GM12878 (cell line): ENCODE data around the gene SLX4IP. TPM values are rescaled to one million over a fixed set of nuclear protein-coding genes. Genes with fewer than 3 reads are reported as not detected.

Experiments
- ATAC-seq: fragments of 200-7000 bp; cut with Tn5 transposase; 3 replicates; pipeline ENCODE4 v1.9.1; 2020; ENCODE audit warnings: mild to moderate bottlenecking, moderate library complexity
- BruUV-seq: library from RNA; stranded (reverse); fragments of 400-500 nt; replicated peaks from 2 replicates; lab custom pipeline; 2021; lab: Mats Ljungman, UMichigan
- CTCF ChIA-PET: fragments of 300-600 bp; sonication (Branson Sonifier 250); formaldehyde crosslinking; extraction: SDS; loops from one replicate; lab custom pipeline; 2021; ENCODE audit warnings: inconsistent platforms; lab: Yijun Ruan, JAX
- POLR2A ChIA-PET: fragments of 350-600 bp; formaldehyde crosslinking; extraction: SDS; loops from one replicate; lab custom pipeline; 2021; ENCODE audit warnings: inconsistent platforms; lab: Charles Lee
- RAD21 ChIA-PET: fragments of 300-600 bp; sonication (Branson Sonifier 250); formaldehyde crosslinking; loops from one replicate; lab custom pipeline; 2023; ENCODE audit warnings: antibody characterized with exemption; ENCODE audit not compliant: unreplicated experiment; lab: Charles Lee
- SMC1A ChIA-PET: fragments of 300-600 bp; sonication (Branson Sonifier 250); formaldehyde crosslinking; loops from one replicate; lab custom pipeline; 2023; ENCODE audit not compliant: unreplicated experiment, uncharacterized antibody; lab: Charles Lee
- DNase-seq: peaks from one replicate; pipeline ENCODE4 v3.0.0-alpha.2; 2011; ENCODE audit warnings: low read depth, low spot score
- FAIRE-seq: peaks from 3 replicates; lab custom pipeline; 2011; peaks lifted over from hg19 to GRCh38; lab: Jason Lieb, UNC
- H2AFZ ChIP-seq: 2 replicates; pipeline ENCODE4 v1.6.0; 2011; ENCODE audit warnings: low read depth, low read length, control low read depth; ENCODE audit not compliant: control insufficient read depth
- H3K27ac ChIP-seq: 2 replicates; pipeline ENCODE4 v1.5.1; 2011; ENCODE audit warnings: control low read depth; ENCODE audit not compliant: control insufficient read depth, insufficient read depth
- H3K27me3 ChIP-seq, 2 experiments: replicated peaks in 1 of 2; 2 replicates each; pipeline versions ENCODE4 v1.6.0 to v1.6.1; 2011; ENCODE audit warnings: low read length in 1 of 2; ENCODE audit not compliant: control insufficient read depth in 2 of 2, insufficient read depth in 2 of 2
- H3K36me3 ChIP-seq, 2 experiments: 2 replicates each; pipeline ENCODE4 v1.5.1; 2011; ENCODE audit warnings: low read length in 1 of 2; ENCODE audit not compliant: control insufficient read depth in 2 of 2, insufficient read depth in 2 of 2
- H3K4me1 ChIP-seq: 2 replicates; pipeline ENCODE4 v1.6.1; 2011; ENCODE audit warnings: mild to moderate bottlenecking, low read length, moderate library complexity, mixed read lengths; ENCODE audit not compliant: control insufficient read depth, insufficient read depth
- H3K4me2 ChIP-seq: 2 replicates; pipeline ENCODE4 v1.6.0; 2011; ENCODE audit warnings: control low read depth; ENCODE audit not compliant: control insufficient read depth, insufficient read depth
- H3K4me3 ChIP-seq: fragments of 200-600 bp; sonication (generic); 2 replicates; pipeline ENCODE4 v1.5.1; 2016
- H3K79me2 ChIP-seq: 2 replicates; pipeline ENCODE4 v1.6.0; 2011; ENCODE audit warnings: low read length; ENCODE audit not compliant: control insufficient read depth, insufficient read depth
- H3K9ac ChIP-seq: 2 replicates; pipeline ENCODE4 v1.8.0; 2011; ENCODE audit warnings: low read length, control low read depth, mixed read lengths; ENCODE audit not compliant: control insufficient read depth, insufficient read depth
- H3K9me3 ChIP-seq: replicated peaks from 3 replicates; pipeline ENCODE4 v1.5.1; 2011; ENCODE audit warnings: mild to moderate bottlenecking, low read length; ENCODE audit not compliant: control insufficient read depth, insufficient read depth
- H4K20me1 ChIP-seq: 2 replicates; pipeline ENCODE4 v1.6.0; 2011; ENCODE audit not compliant: control insufficient read depth, insufficient read depth
- ATF7 ChIP-seq: fragments of 450-650 bp; IDR thresholded peaks from 2 replicates; pipeline ENCODE4 v1.6.1; 2016; ENCODE audit warnings: low read depth, mild to moderate bottlenecking
- E4F1 ChIP-seq: fragments of 450-650 bp; IDR thresholded peaks from 2 replicates; pipeline ENCODE4 v1.6.1; 2018; ENCODE audit warnings: borderline replicate concordance, mild to moderate bottlenecking; ENCODE audit not compliant: partially characterized antibody
- IRF5 ChIP-seq: fragments of 450-650 bp; IDR thresholded peaks from 2 replicates; pipeline ENCODE4 v1.6.1; 2017; ENCODE audit warnings: borderline replicate concordance
- MEF2A ChIP-seq: IDR thresholded peaks from 2 replicates; pipeline ENCODE4 v1.6.1; 2011; ENCODE audit warnings: low read depth, mild to moderate bottlenecking, low read length, moderate library complexity; ENCODE audit not compliant: insufficient read depth
- POLR2AphosphoS2 ChIP-seq: IDR thresholded peaks from 2 replicates; pipeline ENCODE4 v1.6.1; 2011; ENCODE audit warnings: low read depth, mild to moderate bottlenecking, low read length, improper control_type of control experiment, moderate library complexity
- SP1 ChIP-seq: IDR thresholded peaks from one replicate; pipeline ENCODE4 v1.6.1; 2011; ENCODE audit warnings: low read depth, low read length
- STAT3 ChIP-seq: IDR thresholded peaks from 2 replicates; pipeline ENCODE4 v1.6.1; 2011; ENCODE audit warnings: low read depth, low read length, improper control_type of control experiment
- WGBS: methylation state at CpG from one replicate; pipeline ENCODE4 v1.1.6; 2016; ENCODE audit warnings: low lambda C conversion rate; ENCODE audit not compliant: insufficient replicate concordance, insufficient coverage; ENCODE audit errors: missing lambda C conversion rate; 5-methylcytosine and 5-hydroxymethylcytosine counted together
- in situ Hi-C: fragments of 300-500 bp; cut with MboI; formaldehyde crosslinking; loops from 9 replicates; pipeline ENCODE4 v1.14.3; 2018; ENCODE audit warnings: mixed read lengths
- intact Hi-C: fragments of 100-400 bp; cut with micrococcal nuclease; formaldehyde crosslinking; loops from one replicate; pipeline ENCODE4 v1.14.2; 2022; ENCODE audit not compliant: unreplicated experiment
- polyA plus RNA-seq, 11 experiments: library from polyadenylated mRNA; depleted of rRNA in 4 of 11; unstranded in 6 of 11; stranded (reverse) in 5 of 11; fragments of >200 nt; fragmentation: Nextera tagmentation in 4 of 11; fragmentation: Illumina TruSeq in 1 of 11; extraction: Ambion mirVana in 4 of 11; extraction: Trizol in 1 of 11; gene quantifications; 1 replicate in 1 of 11; 2 replicates in 10 of 11; pipeline versions ENCODE4 v1.2.1 to v1.2.3, GENCODE V29; 2011 to 2016; ENCODE audit warnings: inconsistent platforms in 2 of 11, missing spikeins in 2 of 11, low read depth in 1 of 11
- total RNA-seq, 4 experiments: library from RNA; depleted of rRNA in 3 of 4; stranded (reverse); fragments of >200 nt in 3 of 4; fragmentation: Illumina TruSeq in 1 of 4; extraction: Trizol in 1 of 4; gene quantifications; 2 replicates each; pipeline versions ENCODE4 v1.2.1 to v1.2.3, GENCODE V29; 2013 to 2021

Gene SLX4IP
- total and polyA plus RNA-seq, 10 of the 15 experiments (the other 5 are each of a cell fraction or from before 2014, with no cell fraction given) = 2.2 to 11.0 (median 6.3) TPM

GRCh38 chr20:10573273-10573950 lies 138.3 kb downstream of the SLX4IP start:
- no peaks in the 10 kb centered on the region for H4K20me1 ChIP-seq
- ChIA-PET POLR2A (no interaction called here), CTCF (interaction anchor here (0.7 to 2.0 kb wide), 2 partner anchors 10 to 19 kb away, joined by 3 to 6 read pairs; no protein-coding TSS in a partner anchor), RAD21 (no interaction called here), SMC1A (interaction anchor here (0.8 to 1.3 kb wide), 2 partner anchors 10 to 19 kb away, joined by 3 read pairs; no protein-coding TSS in a partner anchor)
- no peak overlapping the region for H3K27ac ChIP-seq
- no peak for FAIRE-seq
- no peak overlapping the region for H2AFZ ChIP-seq
- TF ChIP-seq POLR2AphosphoS2 (no peak), IRF5 (no peak), SP1 (no peak), ATF7 (no peak), E4F1 (no peak), MEF2A (no peak), STAT3 (no peak)
- H3K4me3 ChIP-seq = no peak overlapping the region
- no peak overlapping the region for H3K4me2 ChIP-seq
- ATAC-seq = no peak
- no peaks in the 10 kb centered on the region for H3K79me2 ChIP-seq
- H3K4me1 ChIP-seq = no peaks in the 10 kb centered on the region
- BruUV-seq = no TSS peak
- no peak overlapping the region for H3K9ac ChIP-seq
- WGBS = 98% methylated on average over 2 of the region's 2 CpGs
- DNase-seq = no peak
- no peaks in the 10 kb centered on the region for H3K27me3 ChIP-seq
- intact Hi-C loops = no loop called here
- in situ Hi-C loops = no loop called here
- H3K36me3 ChIP-seq = peaks cover 0 to 2% of the 10 kb centered on the region in 2 experiments; a peak in 1 of 4 replicates
- H3K9me3 ChIP-seq = no peaks in the 10 kb centered on the region
